ENCODE data around the gene SERPINA5.

DNA sequence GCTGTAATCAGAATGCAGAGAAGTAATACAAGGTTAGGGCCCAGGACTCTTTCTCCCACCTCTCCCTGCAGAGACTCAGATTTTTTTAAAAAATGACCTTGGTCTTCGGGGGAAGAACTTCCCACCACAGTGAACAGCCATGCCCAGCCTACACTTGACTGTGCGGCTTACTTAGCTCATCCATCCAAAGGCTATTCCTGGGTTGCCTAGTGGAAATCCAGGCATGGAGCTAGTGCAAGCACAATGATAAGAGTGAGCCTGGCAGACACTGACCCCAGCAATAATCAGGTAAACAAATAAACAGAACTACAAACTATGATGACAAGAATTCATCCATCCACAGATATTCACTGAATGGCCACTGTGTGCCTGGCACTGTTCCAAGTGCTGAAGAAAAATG is 14.7 kb downstream of the SERPINA5 start:
- no peak for TF ChIP-seq POLR2A (IDR thresholded peaks at IDR 0.05; ENCODE audit: extremely low read depth, insufficient read length)
- no peak for TF ChIP-seq MAX (IDR thresholded peaks at IDR 0.05; ENCODE audit: low read depth, low read length)

Data from NB4 (cell line).